K562 (cell line): ENCODE data around the gene COMTD1. TPM values are rescaled to one million over a fixed set of nuclear protein-coding genes. Genes with fewer than 3 reads are reported as not detected.

Experiments used
- HEY1 ChIP-seq: fragments of 250-450 bp; sonication (Bioruptor Pico); IDR thresholded peaks from 2 replicates; pipeline ENCODE4 v1.5.0; 2020; ENCODE audit warnings: mild to moderate bottlenecking, moderate library complexity, borderline replicate concordance
- HNRNPUL1 ChIP-seq: fragments of 200-400 bp; formaldehyde crosslinking; IDR thresholded peaks from 2 replicates; pipeline ENCODE4 v1.6.1; 2017; ENCODE audit warnings: low read length
- PHB2 ChIP-seq: fragments of 450-650 bp; IDR thresholded peaks from 2 replicates; pipeline ENCODE4 v1.6.1; 2017; ENCODE audit warnings: low read depth
- PRMT5 ChIP-seq: sonication (generic); formaldehyde crosslinking; IDR thresholded peaks from 2 replicates; pipeline ENCODE4 v1.5.0; 2020; ENCODE audit warnings: missing genetic modification reagents
- ZBTB33 ChIP-seq: sonication (generic); formaldehyde crosslinking; IDR thresholded peaks from 2 replicates; pipeline ENCODE4 v1.8.1; 2023; ENCODE audit warnings: mild to moderate bottlenecking, missing genetic modification reagents
- ZNF780A ChIP-seq: fragments of 250-450 bp; sonication (Bioruptor Pico); IDR thresholded peaks from 2 replicates; pipeline ENCODE4 v1.5.0; 2021; ENCODE audit warnings: mild to moderate bottlenecking
- polyA plus RNA-seq, 8 experiments: library from polyadenylated mRNA; depleted of rRNA in 4 of 8; stranded (reverse) in 5 of 8; unstranded in 3 of 8; fragments of >200 nt; fragmentation: Nextera tagmentation in 2 of 8; fragmentation: Illumina TruSeq in 1 of 8; extraction: Ambion mirVana in 2 of 8; extraction: Trizol in 1 of 8; gene quantifications; 2 replicates each; pipeline versions ENCODE4 v1.2.1 to v1.2.3, GENCODE V29; 2011 to 2014; ENCODE audit warnings: inconsistent platforms in 1 of 8, missing spikeins in 1 of 8
- total RNA-seq, 7 experiments: library from RNA; depleted of rRNA in 6 of 7; stranded (reverse); fragments of >200 nt in 6 of 7; fragmentation: Illumina TruSeq in 2 of 7; extraction: Trizol in 2 of 7; gene quantifications; 2 replicates each; pipeline versions ENCODE4 v1.2.1 to v1.2.3, GENCODE V29; 2011 to 2021; ENCODE audit warnings: low replicate concordance in 1 of 7
- TF ChIP-seq, protein P1 (sequence below): fragments of 250-450 bp; sonication (Bioruptor Pico); IDR thresholded peaks from 2 replicates; pipeline ENCODE4 v1.4.0; 2020; ENCODE audit warnings: mild to moderate bottlenecking, moderate library complexity

COMTD1 gene
- total and polyA plus RNA-seq, 9 of the 15 experiments (the other 6 are each of a cell fraction or from before 2014, with no cell fraction given), result 0.41 to 112 (median 13.7) TPM

DNA sequence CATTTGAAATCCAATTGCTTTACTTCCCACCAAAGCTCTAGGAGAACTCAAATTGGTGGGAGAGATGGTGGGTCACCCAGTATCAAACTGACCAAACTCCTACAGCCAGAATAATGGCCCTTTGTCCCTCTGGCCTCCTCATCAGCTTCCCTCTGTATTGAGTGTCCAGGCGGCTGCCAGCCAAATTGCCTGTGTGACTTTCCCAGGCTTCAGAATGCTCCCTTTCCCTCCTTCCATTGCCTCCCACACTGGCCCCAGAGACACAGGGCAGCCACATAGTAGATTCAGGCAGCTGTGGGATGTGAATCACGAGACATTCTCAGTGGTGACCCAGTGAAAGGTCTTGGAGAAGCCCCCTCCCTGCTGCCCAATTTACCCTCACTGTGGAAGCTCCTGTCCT is 37.9 kb downstream of the COMTD1 start (continued):
- TF ChIP-seq ZBTB33 (CRISPR knock-in tag), result no peak
- no peak for TF ChIP-seq HEY1
- TF ChIP-seq, protein P1, sequence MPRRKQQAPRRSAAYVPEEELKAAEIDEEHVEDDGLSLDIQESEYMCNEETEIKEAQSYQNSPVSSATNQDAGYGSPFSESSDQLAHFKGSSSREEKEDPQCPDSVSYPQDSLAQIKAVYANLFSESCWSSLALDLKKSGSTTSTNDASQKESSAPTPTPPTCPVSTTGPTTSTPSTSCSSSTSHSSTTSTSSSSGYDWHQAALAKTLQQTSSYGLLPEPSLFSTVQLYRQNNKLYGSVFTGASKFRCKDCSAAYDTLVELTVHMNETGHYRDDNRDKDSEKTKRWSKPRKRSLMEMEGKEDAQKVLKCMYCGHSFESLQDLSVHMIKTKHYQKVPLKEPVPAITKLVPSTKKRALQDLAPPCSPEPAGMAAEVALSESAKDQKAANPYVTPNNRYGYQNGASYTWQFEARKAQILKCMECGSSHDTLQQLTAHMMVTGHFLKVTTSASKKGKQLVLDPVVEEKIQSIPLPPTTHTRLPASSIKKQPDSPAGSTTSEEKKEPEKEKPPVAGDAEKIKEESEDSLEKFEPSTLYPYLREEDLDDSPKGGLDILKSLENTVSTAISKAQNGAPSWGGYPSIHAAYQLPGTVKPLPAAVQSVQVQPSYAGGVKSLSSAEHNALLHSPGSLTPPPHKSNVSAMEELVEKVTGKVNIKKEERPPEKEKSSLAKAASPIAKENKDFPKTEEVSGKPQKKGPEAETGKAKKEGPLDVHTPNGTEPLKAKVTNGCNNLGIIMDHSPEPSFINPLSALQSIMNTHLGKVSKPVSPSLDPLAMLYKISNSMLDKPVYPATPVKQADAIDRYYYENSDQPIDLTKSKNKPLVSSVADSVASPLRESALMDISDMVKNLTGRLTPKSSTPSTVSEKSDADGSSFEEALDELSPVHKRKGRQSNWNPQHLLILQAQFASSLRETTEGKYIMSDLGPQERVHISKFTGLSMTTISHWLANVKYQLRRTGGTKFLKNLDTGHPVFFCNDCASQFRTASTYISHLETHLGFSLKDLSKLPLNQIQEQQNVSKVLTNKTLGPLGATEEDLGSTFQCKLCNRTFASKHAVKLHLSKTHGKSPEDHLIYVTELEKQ (CRISPR knock-in tag), result no peak
- no peak for TF ChIP-seq PHB2
- no peak for TF ChIP-seq HNRNPUL1
- TF ChIP-seq PRMT5, result no peak
- no peak for TF ChIP-seq ZNF780A (CRISPR knock-in tag)
